Left lung (tissue), 10 donors: ENCODE results near the gene ITIH2. TPM values are rescaled to one million over a fixed set of nuclear protein-coding genes. Genes with fewer than 3 reads are reported as not detected.

Experiments
- ATAC-seq: fragments of 200-7000 bp; cut with Tn5 transposase; one replicate; pipeline ENCODE4 v1.9.1; 2020; ENCODE audit warnings: moderate library complexity
- DNase-seq, 4 donors: peaks; one replicate each; pipeline ENCODE4 v3.0.0-alpha.2; 2013 to 2020
- H3K27ac ChIP-seq, 2 donors: fragments of 200-600 bp; sonication (generic) in 1 of 2; one replicate each; pipeline versions ENCODE4 v1.5.0 to v1.8.0; 2020 to 2021
- H3K27me3 ChIP-seq, 2 donors: fragments of 200-600 bp; sonication (generic) in 1 of 2; one replicate each; pipeline versions ENCODE4 v1.5.0 to v1.8.0; 2020 to 2021
- H3K36me3 ChIP-seq, 2 donors: fragments of 200-600 bp; sonication (generic) in 1 of 2; one replicate each; pipeline versions ENCODE4 v1.5.0 to v1.8.0; 2020 to 2021
- H3K4me1 ChIP-seq, 2 donors: fragments of 200-600 bp; one replicate each; pipeline ENCODE4 v1.8.0; 2021
- H3K4me3 ChIP-seq, 2 donors: fragments of 200-600 bp; sonication (generic) in 1 of 2; one replicate each; pipeline versions ENCODE4 v1.5.0 to v1.8.0; 2020 to 2021; ENCODE audit warnings: mild to moderate bottlenecking in 1 of 2
- H3K9me3 ChIP-seq, 2 donors: fragments of 200-600 bp; sonication (generic) in 1 of 2; one replicate each; pipeline versions ENCODE4 v1.5.0 to v1.8.0; 2020 to 2021
- intact Hi-C, 2 donors: fragments of 100-400 bp; cut with DNase I; formaldehyde crosslinking; loops; one replicate each; pipeline versions ENCODE4 v1.11.2 to v1.14.2; 2022
- polyA plus RNA-seq, 6 donors: library from polyadenylated mRNA; unstranded; fragments of 120-200 nt; gene quantifications; one replicate each; pipeline ENCODE4 v1.2.1, GENCODE V29; 2013; ENCODE audit not compliant: insufficient read length in 6 of 6
- total RNA-seq, 2 donors: library from RNA; stranded (reverse); fragmentation: NEBNext Ultra II Directional; extraction: Animal tissue kit (Norgen Biotek cat#: 25700); gene quantifications; one replicate each; pipeline ENCODE4 v1.2.1, GENCODE V29; 2021
- TF ChIP-seq, protein P1 (sequence below), 2 donors: fragments of 200-600 bp; sonication (generic) in 1 of 2; IDR thresholded peaks; one replicate each; pipeline versions ENCODE4 v1.5.0 to v1.8.0; 2021; ENCODE audit warnings: antibody characterized with exemption in 2 of 2
- donor health status: DM: no; HTN: yes; CAD: no.
- donor health status: DM: no; HTN: no; CAD: no.

The ITIH2 gene
- total and polyA plus RNA-seq, 8 donors = 0.55 to 2.7 (median 1.3) TPM; not detected in 1

DNA sequence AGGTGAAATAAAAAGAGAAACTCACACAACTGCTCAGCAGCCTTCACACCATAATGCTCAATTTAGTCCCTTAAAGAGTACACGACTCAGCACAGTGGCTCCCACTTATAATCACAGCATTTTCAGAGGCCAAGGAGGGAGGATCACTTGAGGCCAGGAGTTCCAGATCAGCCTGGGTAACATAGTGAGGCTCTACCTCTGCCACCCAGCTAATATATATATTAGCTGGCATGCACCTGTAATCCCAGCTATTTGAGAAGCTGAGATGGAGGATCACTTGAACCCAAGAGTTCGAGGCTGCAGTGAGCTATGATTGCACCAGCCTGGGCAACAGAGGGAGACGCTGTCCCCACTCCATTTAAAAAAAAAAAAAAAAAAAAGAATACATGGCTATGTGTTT is 2.2 kb downstream of the ITIH2 start:
- Histone ChIP-seq H3K36me3 (no peaks in the 10 kb centered on the region), H3K27ac (no peak overlapping the region), H3K4me3 (no peak overlapping the region), H3K9me3 (no peaks in the 10 kb centered on the region), H3K4me1 (no peaks in the 10 kb centered on the region), H3K27me3 (peaks cover 0 to 44% of the 10 kb centered on the region in 2 donors)
- DNase-seq = no peak
- TF ChIP-seq, protein P1, sequence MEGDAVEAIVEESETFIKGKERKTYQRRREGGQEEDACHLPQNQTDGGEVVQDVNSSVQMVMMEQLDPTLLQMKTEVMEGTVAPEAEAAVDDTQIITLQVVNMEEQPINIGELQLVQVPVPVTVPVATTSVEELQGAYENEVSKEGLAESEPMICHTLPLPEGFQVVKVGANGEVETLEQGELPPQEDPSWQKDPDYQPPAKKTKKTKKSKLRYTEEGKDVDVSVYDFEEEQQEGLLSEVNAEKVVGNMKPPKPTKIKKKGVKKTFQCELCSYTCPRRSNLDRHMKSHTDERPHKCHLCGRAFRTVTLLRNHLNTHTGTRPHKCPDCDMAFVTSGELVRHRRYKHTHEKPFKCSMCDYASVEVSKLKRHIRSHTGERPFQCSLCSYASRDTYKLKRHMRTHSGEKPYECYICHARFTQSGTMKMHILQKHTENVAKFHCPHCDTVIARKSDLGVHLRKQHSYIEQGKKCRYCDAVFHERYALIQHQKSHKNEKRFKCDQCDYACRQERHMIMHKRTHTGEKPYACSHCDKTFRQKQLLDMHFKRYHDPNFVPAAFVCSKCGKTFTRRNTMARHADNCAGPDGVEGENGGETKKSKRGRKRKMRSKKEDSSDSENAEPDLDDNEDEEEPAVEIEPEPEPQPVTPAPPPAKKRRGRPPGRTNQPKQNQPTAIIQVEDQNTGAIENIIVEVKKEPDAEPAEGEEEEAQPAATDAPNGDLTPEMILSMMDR (IDR thresholded peaks at IDR 0.05) = no peak
- no peak for ATAC-seq
- intact Hi-C loops = no loop called here

DNA sequence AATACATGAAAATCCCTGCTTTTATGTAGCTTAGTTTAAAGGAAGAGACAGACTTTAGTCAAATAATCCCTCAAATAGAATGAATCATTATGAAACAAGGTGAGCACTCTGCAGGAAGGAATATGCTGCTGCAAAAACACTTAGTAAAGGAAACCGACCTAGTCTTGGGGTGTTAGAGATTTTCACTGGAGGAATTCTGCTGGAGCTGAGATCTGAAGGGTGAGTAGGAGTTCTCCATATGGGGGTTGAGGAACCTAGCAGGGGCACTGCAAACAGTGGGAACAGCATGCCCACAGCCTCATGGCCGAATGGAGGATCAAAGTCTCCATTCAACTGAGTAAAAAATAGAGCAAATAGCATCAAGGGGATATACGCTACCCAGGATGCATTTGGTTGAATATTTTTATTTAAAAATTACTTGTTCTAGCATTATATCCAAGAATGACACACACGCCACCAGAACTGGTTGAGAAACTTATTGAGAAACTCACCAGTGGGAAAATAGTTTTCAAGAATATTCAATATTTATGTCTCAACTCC is 3.5 kb downstream of the ITIH2 start:
- no peaks in the 10 kb centered on the region for H3K36me3 ChIP-seq
- DNase-seq (no peak), ATAC-seq (no peak)
- H3K27me3 ChIP-seq = peaks cover 0 to 42% of the 10 kb centered on the region in 2 donors
- H3K9me3 ChIP-seq = no peaks in the 10 kb centered on the region
- intact Hi-C loops = no loop called here
- TF ChIP-seq, protein P1 (IDR thresholded peaks at IDR 0.05) = no peak
- H3K4me1 ChIP-seq = no peaks in the 10 kb centered on the region
- H3K4me3 ChIP-seq = no peak overlapping the region
- H3K27ac ChIP-seq = no peak overlapping the region

DNA sequence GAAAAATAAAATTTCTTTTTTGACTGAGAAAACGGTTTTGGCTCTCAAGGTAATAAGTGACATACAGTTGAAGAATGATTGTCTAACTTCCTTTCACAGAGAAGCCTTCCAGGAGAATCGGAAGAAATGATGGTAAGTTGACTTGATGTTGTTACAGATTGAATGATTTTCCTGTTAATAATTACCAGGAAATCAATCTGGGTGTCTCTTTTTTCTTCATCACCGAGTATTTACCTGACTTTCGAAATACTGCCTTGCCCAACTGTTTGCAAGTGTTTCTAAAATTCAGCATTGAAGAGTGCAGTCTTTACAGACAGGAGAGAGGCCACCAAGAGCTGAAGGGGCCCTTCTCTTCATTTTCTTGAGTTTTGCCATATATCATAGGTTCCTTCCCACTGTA is 4.0 kb downstream of the ITIH2 start:
- H3K36me3 ChIP-seq = no peaks in the 10 kb centered on the region
- no peaks in the 10 kb centered on the region for H3K9me3 ChIP-seq
- no peak for DNase-seq
- TF ChIP-seq, protein P1 (IDR thresholded peaks at IDR 0.05) = no peak
- H3K27me3 ChIP-seq = peaks cover 0 to 37% of the 10 kb centered on the region in 2 donors
- no peaks in the 10 kb centered on the region for H3K4me1 ChIP-seq
- no peak overlapping the region for H3K4me3 ChIP-seq
- H3K27ac ChIP-seq = no peak overlapping the region
- intact Hi-C loops = no loop called here
- ATAC-seq = peak; percentile 59

DNA sequence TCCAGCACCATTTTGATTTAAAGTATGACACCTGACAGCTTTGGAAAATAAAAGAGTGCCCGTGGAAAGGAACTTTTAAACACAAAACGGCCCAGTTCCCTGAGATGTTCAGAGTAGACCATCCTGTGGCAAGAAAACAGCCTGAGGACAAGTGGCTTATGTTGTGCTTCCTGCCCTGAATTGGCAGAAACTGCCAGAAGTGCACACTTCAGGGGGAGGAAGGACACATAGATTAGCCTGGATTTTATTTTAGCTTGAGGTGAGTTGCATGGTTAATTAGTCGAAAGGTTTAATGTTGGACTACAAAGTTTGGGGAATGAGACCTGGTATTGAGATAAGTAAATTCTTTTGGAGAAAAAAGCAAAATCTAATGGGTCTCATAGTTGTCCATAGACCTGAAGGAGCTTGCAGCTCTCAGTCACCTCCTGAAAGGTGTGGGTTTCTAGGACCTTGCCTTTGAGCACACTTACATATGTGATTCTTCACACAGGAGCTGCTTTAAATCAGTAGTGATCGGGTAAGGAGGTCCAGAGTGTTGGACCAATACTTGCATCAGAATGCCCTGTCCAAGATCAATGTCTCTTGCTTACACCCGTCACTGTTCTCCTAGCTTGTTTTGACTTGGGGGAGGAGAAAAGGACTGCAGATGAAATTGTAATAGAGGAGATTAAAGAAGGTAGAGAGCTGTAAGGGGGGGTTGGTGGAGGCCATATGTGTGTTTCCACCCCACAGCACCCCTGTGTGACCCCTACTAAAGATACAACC is 4.9 kb downstream of the ITIH2 start:
- TF ChIP-seq, protein P1 (IDR thresholded peaks at IDR 0.05) = no peak
- Histone ChIP-seq H3K4me1 (no peaks in the 10 kb centered on the region), H3K27ac (no peak overlapping the region), H3K27me3 (peaks cover 0 to 35% of the 10 kb centered on the region in 2 donors), H3K36me3 (no peaks in the 10 kb centered on the region), H3K4me3 (no peak overlapping the region), H3K9me3 (no peaks in the 10 kb centered on the region)
- no peak for DNase-seq
- intact Hi-C loops = no loop called here
- ATAC-seq = no peak

DNA sequence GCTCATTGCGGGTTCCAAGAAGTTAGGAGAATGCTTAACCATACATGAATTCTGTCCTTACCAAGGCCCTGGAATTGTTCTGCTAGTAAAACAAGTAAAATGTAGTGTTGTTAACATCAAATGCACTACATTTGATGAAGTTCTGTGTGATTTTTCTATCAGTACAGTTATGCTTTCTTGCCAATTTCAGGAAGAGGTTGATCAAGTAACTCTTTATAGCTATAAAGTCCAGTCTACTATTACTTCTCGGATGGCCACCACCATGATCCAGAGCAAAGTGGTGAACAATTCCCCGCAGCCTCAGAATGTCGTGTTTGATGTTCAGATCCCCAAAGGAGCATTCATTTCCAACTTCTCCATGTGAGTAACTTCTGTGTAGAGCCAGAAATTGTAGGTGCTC is 5.7 kb downstream of the ITIH2 start:
- intact Hi-C loops = no loop called here
- ATAC-seq (no peak), DNase-seq (no peak)
- Histone ChIP-seq H3K4me3 (no peak overlapping the region), H3K27me3 (peaks cover 0 to 29% of the 10 kb centered on the region in 2 donors), H3K9me3 (no peaks in the 10 kb centered on the region), H3K36me3 (no peaks in the 10 kb centered on the region), H3K27ac (no peak overlapping the region), H3K4me1 (no peaks in the 10 kb centered on the region)
- TF ChIP-seq, protein P1 (IDR thresholded peaks at IDR 0.05) = no peak
